Activated T-cell treated with anti-CD3 and anti-CD28 coated beads, Interleukin-2, amount 50 U/mL, for 48 hours (primary cell): ENCODE data around the gene DNHD1.
"Not testable (repeated sequence)": the region's sequence is repeated elsewhere in the genome, so short reads cannot be mapped to it uniquely, and the experiment has no call there.

ENCODE experiments used
- DNase-seq, 2 experiments: peaks; one replicate each; pipeline ENCODE4 v3.0.0-alpha.2; 2020

Gene DNHD1

GRCh38 chr11:6481924-6482275 lies 15.2 kb upstream of the DNHD1 start:
- no peak for DNase-seq

- no peak for DNase-seq
These were observed 14.6 kb upstream of the DNHD1 start for GRCh38 chr11:6482441-6482840.

- no peak for DNase-seq
These were observed 14.1 kb upstream of the DNHD1 start for GRCh38 chr11:6483015-6483414.

GRCh38 chr11:6485661-6486060 lies 11.4 kb upstream of the DNHD1 start:
- DNase-seq: no peak

- DNase-seq: no peak
These were observed 10.8 kb upstream of the DNHD1 start for GRCh38 chr11:6486256-6486655.

- DNase-seq: no peak
These were observed 10.1 kb upstream of the DNHD1 start for GRCh38 chr11:6486938-6487337.

- DNase-seq: no peak
These were observed 8.7 kb upstream of the DNHD1 start for GRCh38 chr11:6488342-6488741.

- DNase-seq: no peak
These were observed 8.3 kb upstream of the DNHD1 start for GRCh38 chr11:6488821-6489220.

GRCh38 chr11:6489306-6489705 lies 7.8 kb upstream of the DNHD1 start:
- DNase-seq: no peak

- no peak for DNase-seq
These were observed 1.0 kb downstream of the DNHD1 start for GRCh38 chr11:6498121-6498520.

GRCh38 chr11:6498544-6498943 lies 1.5 kb downstream of the DNHD1 start:
- DNase-seq: no peak

GRCh38 chr11:6502382-6502781 lies 5.3 kb downstream of the DNHD1 start:
- DNase-seq: no peak

GRCh38 chr11:6504166-6504565 lies 7.1 kb downstream of the DNHD1 start:
- DNase-seq: no peak

GRCh38 chr11:6505577-6506240 lies 8.6 kb downstream of the DNHD1 start:
- DNase-seq: no peak

- DNase-seq: no peak
These were observed 19.8 kb downstream of the DNHD1 start for GRCh38 chr11:6516865-6517264.

- no peak for DNase-seq
These were observed 23.2 kb downstream of the DNHD1 start for GRCh38 chr11:6520265-6520664.

GRCh38 chr11:6521946-6522345 lies 24.9 kb downstream of the DNHD1 start:
- not testable (repeated sequence) for DNase-seq

GRCh38 chr11:6523253-6523652 lies 26.2 kb downstream of the DNHD1 start:
- DNase-seq: no peak

GRCh38 chr11:6526411-6527135 lies 29.5 kb downstream of the DNHD1 start:
- DNase-seq: no peak

- no peak for DNase-seq
These were observed 32.2 kb downstream of the DNHD1 start for GRCh38 chr11:6529266-6529665.

- DNase-seq: no peak
These were observed 33.8 kb downstream of the DNHD1 start for GRCh38 chr11:6530848-6531247.

- DNase-seq: no peak
These were observed 34.2 kb downstream of the DNHD1 start for GRCh38 chr11:6531267-6531752.

- no peak for DNase-seq
These were observed 41.4 kb downstream of the DNHD1 start for GRCh38 chr11:6538456-6538855.

GRCh38 chr11:6538945-6539344 lies 41.9 kb downstream of the DNHD1 start:
- no peak for DNase-seq
